ENCODE measurements around the gene STAG1.

STAG1 gene

GRCh38 chr3:136690599-136690998 lies 61.6 kb downstream of the STAG1 start:
- H3K4me3 ChIP-seq (ENCODE audit: low read length), result no peak overlapping the region
- no peak overlapping the region for H2AFZ ChIP-seq (ENCODE audit: low read depth, low read length)
- no peak overlapping the region for H3K4me2 ChIP-seq (ENCODE audit: low read length)
- no peaks in the 10 kb centered on the region for H3K27me3 ChIP-seq (ENCODE audit: low read depth, low read length)
- peaks cover 15% of the 10 kb centered on the region; the same call in 1 of the 2 replicates for H4K20me1 ChIP-seq (ENCODE audit: insufficient read depth, low read length)
- H3K4me1 ChIP-seq (ENCODE audit: low read length), result no peaks in the 10 kb centered on the region
- TF ChIP-seq EZH2phosphoT487 (IDR thresholded peaks at IDR 0.05; ENCODE audit: low read depth) (no peak), CTCF (IDR thresholded peaks at IDR 0.05; ENCODE audit: low read depth, low read length) (no peak)
- peaks cover 16% of the 10 kb centered on the region for H3K36me3 ChIP-seq (replicated peaks; ENCODE audit: low read depth, low read length)
- H3K9ac ChIP-seq (ENCODE audit: low read length), result no peak overlapping the region
- H3K9me3 ChIP-seq (ENCODE audit: insufficient read depth, low read length), result peaks cover 8% of the 10 kb centered on the region; the same call in 1 of the 2 replicates
- H3K27ac ChIP-seq (ENCODE audit: low read length), result no peak overlapping the region
- H3K79me2 ChIP-seq (ENCODE audit: low read length), result peaks cover 76% of the 10 kb centered on the region

- Histone ChIP-seq H3K9me3 (ENCODE audit: insufficient read depth, low read length) (no peaks in the 10 kb centered on the region), H4K20me1 (ENCODE audit: insufficient read depth, low read length) (peaks cover 23% of the 10 kb centered on the region), H3K27me3 (ENCODE audit: low read depth, low read length) (no peaks in the 10 kb centered on the region), H3K27ac (ENCODE audit: low read length) (no peak overlapping the region), H3K4me1 (ENCODE audit: low read length) (0 out of 2 replicates have a peak, but pooled peaks cover 4% of the 10 kb centered on the region), H2AFZ (ENCODE audit: low read depth, low read length) (no peak overlapping the region), H3K4me2 (ENCODE audit: low read length) (no peak overlapping the region), H3K36me3 (replicated peaks; ENCODE audit: low read depth, low read length) (peaks cover 3% of the 10 kb centered on the region), H3K79me2 (ENCODE audit: low read length) (peaks cover 84% of the 10 kb centered on the region), H3K9ac (ENCODE audit: low read length) (no peak overlapping the region), H3K4me3 (ENCODE audit: low read length) (no peak overlapping the region)
- no peak for TF ChIP-seq CTCF (IDR thresholded peaks at IDR 0.05; ENCODE audit: low read depth, low read length)
- TF ChIP-seq EZH2phosphoT487 (IDR thresholded peaks at IDR 0.05; ENCODE audit: low read depth), result no peak
These were observed 66.3 kb downstream of the STAG1 start for GRCh38 chr3:136685882-136686281.

GRCh38 chr3:136682740-136683312 lies 69.4 kb downstream of the STAG1 start:
- H3K27me3 ChIP-seq (ENCODE audit: low read depth, low read length), result no peaks in the 10 kb centered on the region
- peaks cover 76% of the 10 kb centered on the region for H3K79me2 ChIP-seq (ENCODE audit: low read length)
- 0 out of 2 replicates have a peak, but pooled peaks cover 4% of the 10 kb centered on the region for H3K4me1 ChIP-seq (ENCODE audit: low read length)
- no peaks in the 10 kb centered on the region for H3K9me3 ChIP-seq (ENCODE audit: insufficient read depth, low read length)
- no peak overlapping the region for H3K27ac ChIP-seq (ENCODE audit: low read length)
- no peak overlapping the region for H2AFZ ChIP-seq (ENCODE audit: low read depth, low read length)
- H3K9ac ChIP-seq (ENCODE audit: low read length), result no peak overlapping the region
- H3K4me3 ChIP-seq (ENCODE audit: low read length), result no peak overlapping the region
- H4K20me1 ChIP-seq (ENCODE audit: insufficient read depth, low read length), result peaks cover 17% of the 10 kb centered on the region
- peaks cover 3% of the 10 kb centered on the region for H3K36me3 ChIP-seq (replicated peaks; ENCODE audit: low read depth, low read length)
- TF ChIP-seq EZH2phosphoT487 (IDR thresholded peaks at IDR 0.05; ENCODE audit: low read depth) (no peak), CTCF (IDR thresholded peaks at IDR 0.05; ENCODE audit: low read depth, low read length) (no peak)
- no peak overlapping the region for H3K4me2 ChIP-seq (ENCODE audit: low read length)

- Histone ChIP-seq H3K9me3 (ENCODE audit: insufficient read depth, low read length) (no peaks in the 10 kb centered on the region), H3K36me3 (replicated peaks; ENCODE audit: low read depth, low read length) (peaks cover 3% of the 10 kb centered on the region), H3K79me2 (ENCODE audit: low read length) (peaks cover 72% of the 10 kb centered on the region), H3K4me3 (ENCODE audit: low read length) (no peak overlapping the region), H3K4me2 (ENCODE audit: low read length) (no peak overlapping the region), H3K4me1 (ENCODE audit: low read length) (peaks cover 16% of the 10 kb centered on the region), H3K27ac (ENCODE audit: low read length) (no peak overlapping the region), H3K27me3 (ENCODE audit: low read depth, low read length) (no peaks in the 10 kb centered on the region), H3K9ac (ENCODE audit: low read length) (no peak overlapping the region), H4K20me1 (ENCODE audit: insufficient read depth, low read length) (peaks cover 12% of the 10 kb centered on the region), H2AFZ (ENCODE audit: low read depth, low read length) (no peak overlapping the region)
- TF ChIP-seq CTCF (IDR thresholded peaks at IDR 0.05; ENCODE audit: low read depth, low read length), result no peak
- no peak for TF ChIP-seq EZH2phosphoT487 (IDR thresholded peaks at IDR 0.05; ENCODE audit: low read depth)
These were observed 73.2 kb downstream of the STAG1 start for GRCh38 chr3:136678981-136679380.

Data from OCI-LY3 (cell line).